Fibroblast of mammary gland (primary cell): ENCODE data around the gene SPSB3.

Experiments
- DNase-seq: peaks from one replicate; pipeline ENCODE4 v3.0.0-alpha.2; 2010; ENCODE audit warnings: low read depth
- H3K4me3 ChIP-seq: 2 replicates; pipeline ENCODE4 v1.5.1; 2011; ENCODE audit warnings: low read depth, mild to moderate bottlenecking, low read length, moderate library complexity; ENCODE audit not compliant: control insufficient read depth
- TF ChIP-seq, protein P1 (sequence below): conservative IDR thresholded peaks from 2 replicates; pipeline ENCODE4 v1.5.1; 2011; ENCODE audit warnings: low read depth, low read length, inconsistent platforms; ENCODE audit not compliant: control insufficient read depth, insufficient read depth

The SPSB3 gene

DNA sequence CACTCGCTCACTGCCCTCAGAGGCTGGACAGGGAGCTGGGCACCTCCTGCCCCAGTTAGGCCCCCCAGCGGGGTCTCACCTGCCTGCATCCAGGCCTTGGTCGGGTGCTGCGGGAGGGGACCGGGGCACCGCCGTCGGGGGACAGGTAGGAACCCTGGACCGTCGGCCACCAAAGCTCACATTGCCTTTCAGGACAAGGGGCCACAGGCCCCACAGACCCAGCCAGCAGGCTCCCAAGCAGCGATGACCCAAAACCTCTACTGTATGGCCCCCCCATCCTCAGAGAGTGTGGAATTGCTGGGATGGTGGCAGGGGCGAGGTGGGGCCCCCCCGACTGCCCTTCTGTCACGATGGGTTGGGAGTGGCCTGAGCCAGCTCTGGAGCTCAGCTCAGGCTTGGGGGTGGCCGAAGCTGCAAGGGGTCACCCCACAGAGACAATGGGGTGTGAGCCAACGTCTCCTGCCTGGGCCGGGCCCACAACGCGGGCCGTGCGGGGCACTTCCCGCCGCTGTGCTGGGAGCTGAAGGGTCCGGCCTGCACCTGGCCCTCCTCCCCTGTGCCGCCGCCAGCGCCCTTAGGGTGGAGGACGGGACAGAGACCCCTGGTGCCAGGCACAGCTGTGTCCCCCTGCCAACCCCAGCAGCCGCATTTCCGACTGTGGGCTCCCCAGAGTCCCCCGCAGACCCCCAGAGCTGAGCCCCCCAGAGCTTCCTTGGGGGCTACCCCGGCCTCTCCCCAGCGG is 10.6 kb upstream of the SPSB3 start:
- H3K4me3 ChIP-seq: no peak overlapping the region
- TF ChIP-seq, protein P1, sequence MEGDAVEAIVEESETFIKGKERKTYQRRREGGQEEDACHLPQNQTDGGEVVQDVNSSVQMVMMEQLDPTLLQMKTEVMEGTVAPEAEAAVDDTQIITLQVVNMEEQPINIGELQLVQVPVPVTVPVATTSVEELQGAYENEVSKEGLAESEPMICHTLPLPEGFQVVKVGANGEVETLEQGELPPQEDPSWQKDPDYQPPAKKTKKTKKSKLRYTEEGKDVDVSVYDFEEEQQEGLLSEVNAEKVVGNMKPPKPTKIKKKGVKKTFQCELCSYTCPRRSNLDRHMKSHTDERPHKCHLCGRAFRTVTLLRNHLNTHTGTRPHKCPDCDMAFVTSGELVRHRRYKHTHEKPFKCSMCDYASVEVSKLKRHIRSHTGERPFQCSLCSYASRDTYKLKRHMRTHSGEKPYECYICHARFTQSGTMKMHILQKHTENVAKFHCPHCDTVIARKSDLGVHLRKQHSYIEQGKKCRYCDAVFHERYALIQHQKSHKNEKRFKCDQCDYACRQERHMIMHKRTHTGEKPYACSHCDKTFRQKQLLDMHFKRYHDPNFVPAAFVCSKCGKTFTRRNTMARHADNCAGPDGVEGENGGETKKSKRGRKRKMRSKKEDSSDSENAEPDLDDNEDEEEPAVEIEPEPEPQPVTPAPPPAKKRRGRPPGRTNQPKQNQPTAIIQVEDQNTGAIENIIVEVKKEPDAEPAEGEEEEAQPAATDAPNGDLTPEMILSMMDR: no peak
- no peak for DNase-seq

DNA sequence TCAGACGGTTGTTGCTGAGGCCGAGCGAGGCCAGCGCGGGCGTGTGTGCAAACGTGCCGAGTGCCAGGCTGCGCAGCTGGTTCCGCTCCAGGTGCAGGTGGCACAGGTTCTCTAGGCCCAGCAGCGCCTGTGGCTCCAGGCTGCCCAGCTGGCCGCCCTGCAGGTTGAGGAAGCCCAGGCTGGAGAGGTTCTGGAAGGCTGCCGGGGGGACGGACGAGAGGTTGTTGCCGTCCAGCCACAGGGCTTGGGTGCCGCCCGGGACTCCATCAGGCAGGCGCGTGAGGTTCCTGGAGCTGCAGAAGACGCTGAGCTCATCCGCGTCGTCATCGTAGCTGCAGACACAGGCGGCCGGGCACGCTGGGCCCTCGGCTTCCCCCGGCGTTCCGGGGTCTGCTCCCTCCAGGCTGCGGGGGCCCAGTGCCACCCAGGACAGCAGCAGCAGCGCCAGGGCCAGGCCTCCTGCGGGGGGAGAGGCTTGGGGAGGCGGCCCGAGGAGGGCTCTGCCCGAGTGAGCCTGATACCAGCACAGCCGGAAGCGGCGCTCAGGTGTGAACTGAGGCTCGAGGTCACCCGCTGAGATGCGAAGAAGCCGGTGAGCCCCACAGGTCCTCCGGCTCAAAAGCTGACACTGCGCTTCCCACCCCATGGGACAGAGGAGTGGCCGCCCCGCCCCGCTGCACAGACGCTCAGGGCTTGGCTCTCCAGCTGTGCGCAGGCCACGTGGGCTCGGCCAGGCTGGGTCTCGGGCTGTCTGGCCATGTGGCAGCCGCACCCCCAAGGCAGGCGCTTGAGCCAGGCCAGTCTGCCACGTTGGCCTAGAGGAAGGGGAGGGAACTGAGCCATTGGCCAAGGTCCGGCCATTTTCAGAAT is 9.8 kb upstream of the SPSB3 start:
- no peak overlapping the region for H3K4me3 ChIP-seq
- no peak for DNase-seq
- TF ChIP-seq, protein P1: no peak

DNA sequence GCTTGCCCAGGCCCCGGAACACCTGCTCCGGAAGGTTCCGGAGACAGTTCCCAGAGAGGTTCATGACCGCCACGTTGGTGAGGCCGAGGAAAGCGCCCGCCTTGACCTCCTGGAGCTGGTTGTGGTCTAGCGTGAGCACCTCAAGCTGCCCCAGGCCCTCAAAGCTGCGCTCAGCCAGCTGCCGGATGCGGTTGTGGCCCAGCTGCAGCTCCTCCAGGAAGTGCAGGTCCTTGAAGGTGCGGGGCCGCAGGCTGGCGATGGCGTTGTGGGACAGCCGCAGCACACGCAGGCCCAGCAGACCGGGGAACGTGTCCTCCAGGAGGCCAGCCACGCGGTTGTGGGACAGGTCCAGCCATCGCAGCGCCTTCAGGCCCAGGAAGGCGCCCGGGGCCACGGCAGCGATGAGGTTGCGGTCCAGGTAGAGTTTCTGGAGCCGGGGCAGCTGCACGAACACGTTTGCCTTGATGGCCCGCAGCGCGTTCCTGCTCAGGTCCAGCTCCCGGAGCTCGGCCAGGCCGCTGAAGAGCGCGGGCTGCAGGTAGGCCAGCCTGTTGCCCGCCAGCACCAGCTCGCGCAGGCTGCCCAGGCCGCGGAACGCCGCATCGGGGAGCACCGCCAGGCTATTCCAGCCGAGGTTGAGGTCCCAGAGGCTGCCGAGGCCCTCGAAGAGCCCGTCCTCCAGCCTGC is 9.0 kb upstream of the SPSB3 start:
- DNase-seq: no peak
- TF ChIP-seq, protein P1: no peak
- H3K4me3 ChIP-seq: no peak overlapping the region

DNA sequence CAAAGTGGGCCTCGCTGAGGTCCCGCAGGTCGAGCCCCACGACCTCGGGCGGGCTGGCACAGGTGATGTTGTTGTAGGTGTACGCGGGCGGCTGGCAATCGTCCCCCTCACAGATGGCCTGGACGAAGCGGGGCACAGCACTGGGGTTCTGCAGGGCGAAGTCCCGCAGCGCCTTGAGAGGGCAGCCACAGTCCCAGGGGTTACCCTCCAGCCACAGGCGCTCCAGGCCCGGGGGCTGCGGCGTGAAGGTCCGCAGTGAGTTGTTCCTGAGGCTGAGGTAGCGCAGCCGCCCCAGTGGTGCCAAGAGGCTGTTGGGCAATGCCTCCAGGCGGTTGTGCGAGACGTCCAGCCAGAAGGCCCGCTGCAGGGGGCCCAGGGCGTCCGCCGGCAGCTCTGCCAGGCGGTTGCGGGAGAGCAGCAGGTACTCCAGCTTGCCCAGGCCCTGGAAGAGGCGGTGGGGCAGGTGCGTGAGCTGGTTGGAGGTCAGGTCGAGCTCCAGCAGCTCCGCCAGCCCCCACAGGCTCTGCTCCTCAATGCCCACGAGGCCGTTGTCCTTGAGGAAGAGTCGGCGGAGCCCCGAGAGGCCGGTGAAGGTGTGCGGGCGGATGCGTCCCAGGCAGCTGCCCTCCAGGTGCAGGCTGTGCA is 8.4 kb upstream of the SPSB3 start:
- TF ChIP-seq, protein P1: no peak
- DNase-seq: no peak
- H3K4me3 ChIP-seq: no peak overlapping the region

DNA sequence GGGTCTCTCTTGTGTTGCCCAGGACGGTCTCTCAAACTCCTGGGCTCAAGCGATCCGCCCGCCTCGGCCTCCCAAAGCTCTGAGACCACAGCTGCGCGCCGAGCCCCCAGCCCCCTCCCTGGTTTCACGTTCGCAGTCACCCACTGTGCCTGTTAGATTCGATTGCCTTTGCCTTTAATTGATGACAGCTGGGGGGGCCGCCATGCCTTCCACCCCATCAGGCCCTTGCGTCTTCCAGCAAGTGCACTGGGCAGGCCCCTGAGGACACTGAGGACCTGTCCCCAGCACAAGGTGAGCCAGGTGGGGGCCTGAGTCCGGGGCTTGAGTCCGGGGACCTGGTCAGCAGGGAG is 7.9 kb upstream of the SPSB3 start:
- H3K4me3 ChIP-seq: no peak overlapping the region
- no peak for DNase-seq
- TF ChIP-seq, protein P1: no peak

DNA sequence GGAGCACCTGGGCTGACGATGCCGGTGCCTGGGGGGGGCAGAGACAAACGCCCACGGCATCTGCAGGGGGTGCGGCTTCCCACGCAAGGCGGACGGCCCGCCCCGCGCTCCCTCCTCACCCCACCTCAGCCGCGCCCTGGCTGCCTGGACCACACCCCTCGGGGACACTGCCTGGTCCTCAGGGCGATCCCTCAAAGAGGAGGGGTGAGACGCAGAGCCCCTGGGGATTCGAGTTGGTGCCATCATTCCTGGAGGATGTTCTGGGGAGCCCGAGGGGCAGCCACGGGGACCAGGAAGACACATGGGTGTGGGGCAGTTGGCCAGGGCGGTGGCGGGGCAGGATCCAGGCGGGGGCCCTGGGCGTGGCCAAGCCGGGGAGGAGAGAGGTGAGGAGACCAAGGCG is 7.3 kb upstream of the SPSB3 start:
- no peak for DNase-seq
- no peak overlapping the region for H3K4me3 ChIP-seq
- TF ChIP-seq, protein P1: no peak
